Stimulated activated effector memory CD8-positive, alpha-beta T cell treated with anti-CD3 and anti-CD28 coated beads, Interleukin-12 subunit alpha, Interleukin-12 subunit beta, amount 100 ng/mL, for 72 hours (primary cell): ENCODE measurements around the gene OSBPL10.

ENCODE experiments used
- ATAC-seq: fragments of 150-1000 bp; cut with Tn5 transposase; 2 replicates; pipeline ENCODE4 v1.10.0; 2021
- DNase-seq, 2 donors: peaks; one replicate each; pipeline ENCODE4 v3.0.0; 2021 to 2022; ENCODE audit warnings: low spot score in 2 of 2
- H3K27ac Mint-ChIP-seq: one replicate; pipeline ENCODE4 v1.8.0; 2022; ENCODE audit warnings: mild to moderate bottlenecking, mixed read lengths
- H3K36me3 Mint-ChIP-seq: one replicate; pipeline ENCODE4 v1.8.0; 2022; ENCODE audit warnings: mild to moderate bottlenecking, mixed read lengths
- H3K4me1 Mint-ChIP-seq: one replicate; pipeline ENCODE4 v1.8.0; 2022; ENCODE audit warnings: mixed read lengths
- H3K4me3 Mint-ChIP-seq: one replicate; pipeline ENCODE4 v1.8.0; 2022; ENCODE audit warnings: mild to moderate bottlenecking, mixed read lengths
- H3K9me3 Mint-ChIP-seq: one replicate; pipeline ENCODE4 v1.8.0; 2022; ENCODE audit warnings: mixed read lengths

Gene OSBPL10

GRCh38 chr3:31667582-31667981 is 313.5 kb downstream of the OSBPL10 start:
- no peaks in the 10 kb centered on the region for H3K4me1 Mint-ChIP-seq
- no peak overlapping the region for H3K27ac Mint-ChIP-seq
- no peak for DNase-seq
- no peaks in the 10 kb centered on the region for H3K9me3 Mint-ChIP-seq
- H3K4me3 Mint-ChIP-seq = no peak overlapping the region
- no peak for ATAC-seq
- H3K36me3 Mint-ChIP-seq = no peaks in the 10 kb centered on the region

- Mint-ChIP-seq H3K4me3 (no peak overlapping the region), H3K27ac (no peak overlapping the region), H3K36me3 (no peaks in the 10 kb centered on the region), H3K4me1 (no peaks in the 10 kb centered on the region), H3K9me3 (peaks cover 5% of the 10 kb centered on the region)
- ATAC-seq (no peak), DNase-seq (no peak)
Measured at GRCh38 chr3:31664031-31664430, 317.0 kb downstream of the OSBPL10 start.

- Mint-ChIP-seq H3K9me3 (peaks cover 18% of the 10 kb centered on the region), H3K36me3 (no peaks in the 10 kb centered on the region), H3K4me3 (no peak overlapping the region), H3K27ac (no peak overlapping the region), H3K4me1 (no peaks in the 10 kb centered on the region)
- ATAC-seq (no peak), DNase-seq (no peak)
Measured at GRCh38 chr3:31661993-31662670, 318.9 kb downstream of the OSBPL10 start.

GRCh38 chr3:31661286-31661685 is 319.8 kb downstream of the OSBPL10 start:
- no peak overlapping the region for H3K27ac Mint-ChIP-seq
- DNase-seq (no peak), ATAC-seq (no peak)
- no peak overlapping the region for H3K4me3 Mint-ChIP-seq
- H3K36me3 Mint-ChIP-seq = no peaks in the 10 kb centered on the region
- no peaks in the 10 kb centered on the region for H3K4me1 Mint-ChIP-seq
- H3K9me3 Mint-ChIP-seq = peaks cover 25% of the 10 kb centered on the region

GRCh38 chr3:31659246-31659645 is 321.8 kb downstream of the OSBPL10 start:
- H3K4me1 Mint-ChIP-seq = no peaks in the 10 kb centered on the region
- H3K36me3 Mint-ChIP-seq = no peaks in the 10 kb centered on the region
- peaks cover 39% of the 10 kb centered on the region for H3K9me3 Mint-ChIP-seq
- DNase-seq = no peak
- no peak overlapping the region for H3K27ac Mint-ChIP-seq
- H3K4me3 Mint-ChIP-seq = no peak overlapping the region
- ATAC-seq = no peak

- H3K9me3 Mint-ChIP-seq = peaks cover 74% of the 10 kb centered on the region
- H3K4me1 Mint-ChIP-seq = no peaks in the 10 kb centered on the region
- peaks cover 9% of the 10 kb centered on the region for H3K36me3 Mint-ChIP-seq
- ATAC-seq (no peak), DNase-seq (no peak)
- no peak overlapping the region for H3K27ac Mint-ChIP-seq
- no peak overlapping the region for H3K4me3 Mint-ChIP-seq
Measured at GRCh38 chr3:31654998-31655397, 326.1 kb downstream of the OSBPL10 start.

- no peak overlapping the region for H3K4me3 Mint-ChIP-seq
- no peaks in the 10 kb centered on the region for H3K4me1 Mint-ChIP-seq
- ATAC-seq (no peak), DNase-seq (no peak)
- H3K36me3 Mint-ChIP-seq = peaks cover 19% of the 10 kb centered on the region
- H3K9me3 Mint-ChIP-seq = peaks cover 79% of the 10 kb centered on the region
- H3K27ac Mint-ChIP-seq = no peak overlapping the region
Measured at GRCh38 chr3:31653464-31653863, 327.6 kb downstream of the OSBPL10 start.

- peaks cover 25% of the 10 kb centered on the region for H3K36me3 Mint-ChIP-seq
- ATAC-seq (no peak), DNase-seq (no peak)
- no peaks in the 10 kb centered on the region for H3K4me1 Mint-ChIP-seq
- no peak overlapping the region for H3K27ac Mint-ChIP-seq
- no peak overlapping the region for H3K4me3 Mint-ChIP-seq
- H3K9me3 Mint-ChIP-seq = peaks cover 73% of the 10 kb centered on the region
Measured at GRCh38 chr3:31652296-31652695, 328.8 kb downstream of the OSBPL10 start.

- H3K9me3 Mint-ChIP-seq = peaks cover 42% of the 10 kb centered on the region
- H3K4me3 Mint-ChIP-seq = no peak overlapping the region
- ATAC-seq = no peak
- no peak for DNase-seq
- H3K27ac Mint-ChIP-seq = no peak overlapping the region
- H3K4me1 Mint-ChIP-seq = no peaks in the 10 kb centered on the region
- H3K36me3 Mint-ChIP-seq = peaks cover 36% of the 10 kb centered on the region
Measured at GRCh38 chr3:31648286-31648968, 332.6 kb downstream of the OSBPL10 start.

- H3K9me3 Mint-ChIP-seq = peaks cover 16% of the 10 kb centered on the region
- H3K27ac Mint-ChIP-seq = no peak overlapping the region
- DNase-seq (no peak), ATAC-seq (no peak)
- H3K4me1 Mint-ChIP-seq = no peaks in the 10 kb centered on the region
- H3K36me3 Mint-ChIP-seq = peaks cover 26% of the 10 kb centered on the region
- H3K4me3 Mint-ChIP-seq = no peak overlapping the region
Measured at GRCh38 chr3:31645256-31645655, 335.8 kb downstream of the OSBPL10 start.

- ATAC-seq = no peak
- Mint-ChIP-seq H3K9me3 (no peaks in the 10 kb centered on the region), H3K27ac (no peak overlapping the region), H3K4me3 (no peak overlapping the region), H3K4me1 (peaks cover 17% of the 10 kb centered on the region), H3K36me3 (peaks cover 27% of the 10 kb centered on the region)
- no peak for DNase-seq
Measured at GRCh38 chr3:31639828-31640227, 341.2 kb downstream of the OSBPL10 start.

- no peaks in the 10 kb centered on the region for H3K9me3 Mint-ChIP-seq
- H3K4me3 Mint-ChIP-seq = no peak overlapping the region
- peaks cover 43% of the 10 kb centered on the region for H3K36me3 Mint-ChIP-seq
- DNase-seq (no peak), ATAC-seq (no peak)
- peaks cover 23% of the 10 kb centered on the region for H3K4me1 Mint-ChIP-seq
- H3K27ac Mint-ChIP-seq = peak overlapping the region; percentile 45
Measured at GRCh38 chr3:31636694-31637442, 344.2 kb downstream of the OSBPL10 start.

GRCh38 chr3:31636049-31636448 is 345.0 kb downstream of the OSBPL10 start:
- DNase-seq (no peak), ATAC-seq (no peak)
- peaks cover 23% of the 10 kb centered on the region for H3K4me1 Mint-ChIP-seq
- H3K4me3 Mint-ChIP-seq = no peak overlapping the region
- peaks cover 51% of the 10 kb centered on the region for H3K36me3 Mint-ChIP-seq
- no peaks in the 10 kb centered on the region for H3K9me3 Mint-ChIP-seq
- peak overlapping the region; percentile 45 for H3K27ac Mint-ChIP-seq

- DNase-seq (no peak), ATAC-seq (peak; percentile 93)
- Mint-ChIP-seq H3K27ac (peak overlapping the region; percentile 45), H3K4me3 (no peak overlapping the region), H3K4me1 (peaks cover 23% of the 10 kb centered on the region), H3K9me3 (no peaks in the 10 kb centered on the region), H3K36me3 (peaks cover 56% of the 10 kb centered on the region)
Measured at GRCh38 chr3:31635545-31635944, 345.5 kb downstream of the OSBPL10 start.

- H3K4me3 Mint-ChIP-seq = no peak overlapping the region
- DNase-seq (no peak), ATAC-seq (no peak)
- H3K9me3 Mint-ChIP-seq = no peaks in the 10 kb centered on the region
- H3K36me3 Mint-ChIP-seq = peaks cover 67% of the 10 kb centered on the region
- peak overlapping the region; percentile 11 for H3K27ac Mint-ChIP-seq
- peaks cover 23% of the 10 kb centered on the region for H3K4me1 Mint-ChIP-seq
Measured at GRCh38 chr3:31634476-31634875, 346.6 kb downstream of the OSBPL10 start.

GRCh38 chr3:31629054-31629453 is 352.0 kb downstream of the OSBPL10 start:
- H3K9me3 Mint-ChIP-seq = no peaks in the 10 kb centered on the region
- peaks cover 93% of the 10 kb centered on the region for H3K36me3 Mint-ChIP-seq
- DNase-seq (no peak), ATAC-seq (no peak)
- H3K4me1 Mint-ChIP-seq = peaks cover 15% of the 10 kb centered on the region
- no peak overlapping the region for H3K4me3 Mint-ChIP-seq
- H3K27ac Mint-ChIP-seq = peak overlapping the region; percentile 14
